Peyer's patch (tissue), 4 donors: ENCODE data around the gene INPP5A. TPM values are rescaled to one million over a fixed set of nuclear protein-coding genes. Genes with fewer than 3 reads are reported as not detected.

Source experiments
- DNase-seq, 3 donors: peaks; one replicate each; pipeline ENCODE4 v3.0.0-alpha.2; 2017 to 2019
- H3K27ac ChIP-seq, 4 donors: fragments of 200-600 bp; sonication (generic); one replicate each; pipeline ENCODE4 v1.5.1; 2016 to 2019
- H3K27me3 ChIP-seq, 2 donors: fragments of 200-600 bp; sonication (generic); one replicate each; pipeline ENCODE4 v1.5.1; 2019
- H3K36me3 ChIP-seq, 3 donors: fragments of 200-600 bp; sonication (generic); one replicate each; pipeline ENCODE4 v1.5.1; 2016 to 2019
- H3K4me1 ChIP-seq, 4 donors: fragments of 200-600 bp; sonication (generic); one replicate each; pipeline ENCODE4 v1.5.1; 2016 to 2019
- H3K4me3 ChIP-seq, 4 donors: fragments of 200-600 bp; sonication (generic); 1 replicate in 3 of 4; 2 replicates in 1 of 4; pipeline ENCODE4 v1.5.1; 2016 to 2019; ENCODE audit warnings: mild to moderate bottlenecking in 1 of 4
- H3K9me3 ChIP-seq, 4 donors: fragments of 200-600 bp; sonication (generic); one replicate each; pipeline ENCODE4 v1.5.1; 2016 to 2019; ENCODE audit warnings: mild to moderate bottlenecking in 1 of 4
- CTCF ChIP-seq, 6 experiments: fragments of 450-650 bp in 4 of 6; fragments of 200-600 bp in 2 of 6; sonication (generic) in 1 of 6; IDR thresholded peaks; one replicate each; pipeline ENCODE4 v1.5.1; 2017 to 2019; ENCODE audit warnings: antibody characterized with exemption in 6 of 6, mild to moderate bottlenecking in 3 of 6, moderate library complexity in 1 of 6
- POLR2A ChIP-seq, 2 donors: fragments of 450-650 bp; IDR thresholded peaks; one replicate each; pipeline ENCODE4 v1.5.1; 2017; ENCODE audit warnings: antibody characterized with exemption in 2 of 2, mild to moderate bottlenecking in 2 of 2, moderate library complexity in 2 of 2
- total RNA-seq, 4 donors: library from RNA; depleted of rRNA; stranded (reverse); fragments of >200 nt; gene quantifications; one replicate each; pipeline ENCODE4 v1.1.0, GENCODE V29; 2016

The INPP5A gene
- total RNA-seq, 4 donors from 2014 or later = 33.8 to 76.4 (median 38.1) TPM

- no peak for DNase-seq
- TF ChIP-seq CTCF (IDR thresholded peaks at IDR 0.05) (no peak), POLR2A (IDR thresholded peaks at IDR 0.05) (no peak)
- Histone ChIP-seq H3K27ac (no peak overlapping the region), H3K27me3 (no peaks in the 10 kb centered on the region), H3K4me1 (no peaks in the 10 kb centered on the region), H3K4me3 (no peak overlapping the region), H3K36me3 (no peaks in the 10 kb centered on the region), H3K9me3 (peaks cover 0 to 5% (median 0%) of the 10 kb centered on the region in 4 donors)
These were observed 262.3 kb downstream of the INPP5A start for GRCh38 chr10:132799865-132800264.

- H3K27me3 ChIP-seq = no peaks in the 10 kb centered on the region
- peaks cover 0 to 5% (median 0%) of the 10 kb centered on the region in 4 donors for H3K9me3 ChIP-seq
- no peak overlapping the region for H3K27ac ChIP-seq
- H3K4me1 ChIP-seq = no peaks in the 10 kb centered on the region
- no peak for DNase-seq
- TF ChIP-seq POLR2A (IDR thresholded peaks at IDR 0.05) (no peak), CTCF (IDR thresholded peaks at IDR 0.05) (no peak)
- H3K36me3 ChIP-seq = no peaks in the 10 kb centered on the region
- no peak overlapping the region for H3K4me3 ChIP-seq
These were observed 264.5 kb downstream of the INPP5A start for GRCh38 chr10:132802048-132802447.

- DNase-seq = no peak
- H3K36me3 ChIP-seq = no peaks in the 10 kb centered on the region
- H3K4me3 ChIP-seq = no peak overlapping the region
- no peak for TF ChIP-seq POLR2A (IDR thresholded peaks at IDR 0.05)
- no peak for TF ChIP-seq CTCF (IDR thresholded peaks at IDR 0.05)
- H3K27me3 ChIP-seq = no peaks in the 10 kb centered on the region
- no peak overlapping the region for H3K27ac ChIP-seq
- H3K9me3 ChIP-seq = peaks cover 0 to 5% (median 0%) of the 10 kb centered on the region in 4 donors
- no peaks in the 10 kb centered on the region for H3K4me1 ChIP-seq
These were observed 265.2 kb downstream of the INPP5A start for GRCh38 chr10:132802694-132803320.

DNA sequence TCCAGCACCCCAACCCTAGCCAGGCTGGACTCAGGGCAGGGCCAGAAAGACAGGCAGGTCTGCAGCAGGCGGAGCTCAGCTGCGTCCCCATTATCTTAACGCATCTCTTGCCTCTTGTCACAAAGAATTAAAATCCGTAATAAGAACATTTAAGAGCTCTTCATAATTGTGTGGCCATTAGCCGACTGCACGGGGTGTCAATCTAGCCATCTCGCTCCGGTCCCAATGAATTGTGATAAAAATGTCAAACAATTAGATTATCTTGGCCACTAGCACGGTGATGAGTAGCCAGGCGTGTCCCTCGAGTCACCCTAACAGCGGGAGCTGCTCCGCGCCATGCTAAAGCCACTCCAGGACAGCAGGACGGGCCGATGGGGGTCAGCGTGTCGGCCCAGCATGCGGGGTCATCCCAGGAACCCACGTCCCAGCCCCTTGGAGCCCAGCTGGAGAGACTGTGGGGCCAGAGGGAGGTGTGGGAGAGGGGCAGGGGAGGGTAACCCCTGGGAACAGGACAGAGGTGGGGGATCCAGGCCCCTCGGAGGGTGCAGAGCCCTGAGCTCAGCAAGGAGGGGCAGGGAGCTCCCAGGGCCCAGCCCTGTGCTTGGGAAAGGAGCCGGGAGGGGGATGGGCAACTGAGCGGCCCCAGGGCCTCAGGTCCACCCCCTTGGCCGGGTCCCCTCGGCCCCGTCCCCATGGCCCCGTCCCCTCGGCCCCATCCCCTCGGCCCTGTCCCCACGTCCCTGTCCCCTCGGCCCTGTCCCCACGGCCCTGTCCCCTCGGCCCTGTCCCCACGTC lies 266.0 kb downstream of the INPP5A start:
- Histone ChIP-seq H3K4me1 (no peaks in the 10 kb centered on the region), H3K36me3 (no peaks in the 10 kb centered on the region), H3K27me3 (no peaks in the 10 kb centered on the region), H3K27ac (no peak overlapping the region), H3K4me3 (no peak overlapping the region), H3K9me3 (peaks cover 0 to 5% (median 0%) of the 10 kb centered on the region in 4 donors)
- no peak for TF ChIP-seq POLR2A (IDR thresholded peaks at IDR 0.05)
- TF ChIP-seq CTCF (IDR thresholded peaks at IDR 0.05) = no peak
- DNase-seq = no peak

DNA sequence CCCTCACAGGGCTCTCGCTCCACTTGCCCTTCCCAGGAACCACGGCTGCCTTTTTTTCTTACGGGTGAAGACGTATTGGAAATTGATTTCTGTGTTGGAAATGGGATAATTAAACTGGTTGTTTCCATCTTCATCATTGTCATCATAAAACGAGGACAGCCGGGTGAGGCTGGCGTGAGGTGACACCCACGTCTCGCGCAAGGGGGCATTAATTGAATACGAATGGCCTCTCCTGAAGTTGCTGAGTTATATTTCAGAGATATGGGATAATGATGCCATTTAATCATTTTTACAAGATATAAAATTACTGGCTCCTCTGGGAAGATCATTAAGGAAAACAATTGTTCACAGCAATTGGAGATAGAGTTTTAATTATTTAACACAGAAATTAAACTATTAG lies 266.7 kb downstream of the INPP5A start:
- no peaks in the 10 kb centered on the region for H3K36me3 ChIP-seq

More for the DNA sequence above, 266.7 kb downstream of the INPP5A start:
- TF ChIP-seq POLR2A (IDR thresholded peaks at IDR 0.05) (no peak), CTCF (IDR thresholded peaks at IDR 0.05) (no peak)
- peaks cover 0 to 5% (median 0%) of the 10 kb centered on the region in 4 donors for H3K9me3 ChIP-seq
- H3K4me1 ChIP-seq = no peaks in the 10 kb centered on the region
- no peak overlapping the region for H3K4me3 ChIP-seq
- H3K27me3 ChIP-seq = no peaks in the 10 kb centered on the region
- H3K27ac ChIP-seq = no peak overlapping the region
- no peak for DNase-seq
